HUES64 (cell line): Measurements from ENCODE around the gene BRMS1.
A peak's percentile ranks its signal among the peaks of the same experiment; 100 is the strongest.
"Not testable (repeated sequence)": the region's sequence is repeated elsewhere in the genome, so short reads cannot be mapped to it uniquely, and the experiment has no call there.

Experiments used
- H3K27ac ChIP-seq: 2 replicates; pipeline ENCODE4 v1.7.0; 2013; ENCODE audit warnings: low read depth, low read length, inconsistent platforms
- H3K27me3 ChIP-seq: 2 replicates; pipeline ENCODE4 v1.6.1; 2013; ENCODE audit warnings: mild to moderate bottlenecking, low read length; ENCODE audit not compliant: insufficient read depth
- H3K36me3 ChIP-seq: 2 replicates; pipeline ENCODE4 v1.6.1; 2013; ENCODE audit warnings: mild to moderate bottlenecking, low read length; ENCODE audit not compliant: insufficient read depth
- H3K4me1 ChIP-seq: 2 replicates; pipeline ENCODE4 v1.6.1; 2013; ENCODE audit warnings: mild to moderate bottlenecking, low read length, moderate library complexity; ENCODE audit not compliant: insufficient read depth
- H3K4me3 ChIP-seq: 2 replicates; pipeline ENCODE4 v1.5.1; 2013; ENCODE audit warnings: mild to moderate bottlenecking, low read length, moderate library complexity
- H3K9ac ChIP-seq: 2 replicates; pipeline ENCODE4 v1.6.1; 2013; ENCODE audit warnings: mild to moderate bottlenecking, low read depth, low read length
- H3K9me3 ChIP-seq: 2 replicates; pipeline ENCODE4 v1.6.1; 2013; ENCODE audit warnings: low read depth, low read length; ENCODE audit not compliant: insufficient read depth
- WGBS: fragments of 150-250, 120-280 bp; methylation state at CpG from one replicate; pipeline ENCODE4 v1.1.7; 2013; ENCODE audit warnings: missing lambda C conversion rate; 5-methylcytosine and 5-hydroxymethylcytosine counted together

Gene BRMS1

GRCh38 chr11:66326261-66327111 lies 18.4 kb downstream of the BRMS1 start:
- Histone ChIP-seq H3K4me1 (peaks cover 13% of the 10 kb centered on the region), H3K9ac (no peak overlapping the region)
- 67% methylated on average over 20 of the region's 21 CpGs for WGBS

GRCh38 chr11:66325263-66325671 lies 19.6 kb downstream of the BRMS1 start:
- H3K9ac ChIP-seq, result no peak overlapping the region
- H3K36me3 ChIP-seq, result no peaks in the 10 kb centered on the region
- no peak overlapping the region for H3K4me3 ChIP-seq
- 88% methylated on average over 8 of the region's 8 CpGs for WGBS
- H3K4me1 ChIP-seq, result peaks cover 13% of the 10 kb centered on the region
- no peaks in the 10 kb centered on the region for H3K27me3 ChIP-seq
- no peak overlapping the region for H3K27ac ChIP-seq
- H3K9me3 ChIP-seq, result no peaks in the 10 kb centered on the region

More at GRCh38 chr11:66326261-66327111, 18.4 kb downstream of the BRMS1 start:
- no peak overlapping the region for H3K27ac ChIP-seq
- no peaks in the 10 kb centered on the region for H3K27me3 ChIP-seq
- no peaks in the 10 kb centered on the region for H3K9me3 ChIP-seq
- H3K36me3 ChIP-seq, result no peaks in the 10 kb centered on the region
- no peak overlapping the region for H3K4me3 ChIP-seq

- Histone ChIP-seq H3K4me3 (no peak overlapping the region), H3K36me3 (no peaks in the 10 kb centered on the region), H3K9me3 (no peaks in the 10 kb centered on the region), H3K9ac (no peak overlapping the region), H3K27me3 (no peaks in the 10 kb centered on the region), H3K27ac (0 out of 2 replicates have a peak overlapping the region, but pooled peaks have one; percentile 18), H3K4me1 (peaks cover 13% of the 10 kb centered on the region)
- 68% methylated on average over 8 of the region's 10 CpGs for WGBS
Observed at GRCh38 chr11:66324664-66325063, 20.2 kb downstream of the BRMS1 start.

GRCh38 chr11:66323684-66324083 lies 21.2 kb downstream of the BRMS1 start:
- H3K4me3 ChIP-seq, result no peak overlapping the region
- no peaks in the 10 kb centered on the region for H3K27me3 ChIP-seq
- WGBS, result 93% methylated on average over 1 of the region's 1 CpG
- H3K9me3 ChIP-seq, result no peaks in the 10 kb centered on the region
- H3K27ac ChIP-seq, result no peak overlapping the region
- H3K4me1 ChIP-seq, result peaks cover 13% of the 10 kb centered on the region
- no peaks in the 10 kb centered on the region for H3K36me3 ChIP-seq
- H3K9ac ChIP-seq, result no peak overlapping the region

- H3K27me3 ChIP-seq, result no peaks in the 10 kb centered on the region
- 93% methylated on average over 11 of the region's 11 CpGs for WGBS
- H3K9ac ChIP-seq, result no peak overlapping the region
- no peak overlapping the region for H3K4me3 ChIP-seq
- peaks cover 17% of the 10 kb centered on the region for H3K4me1 ChIP-seq
- no peaks in the 10 kb centered on the region for H3K9me3 ChIP-seq
- no peaks in the 10 kb centered on the region for H3K36me3 ChIP-seq
- no peak overlapping the region for H3K27ac ChIP-seq
Observed at GRCh38 chr11:66322732-66323427, 22.0 kb downstream of the BRMS1 start.

- 93% methylated on average over 4 of the region's 4 CpGs for WGBS
Observed at GRCh38 chr11:66321606-66322005, 23.3 kb downstream of the BRMS1 start.

GRCh38 chr11:66320748-66321147 lies 24.2 kb downstream of the BRMS1 start:
- H3K27me3 ChIP-seq, H3K9ac ChIP-seq, H3K9me3 ChIP-seq, H3K4me3 ChIP-seq, H3K36me3 ChIP-seq, H3K27ac ChIP-seq: not testable (repeated sequence)
- 98% methylated on average over 4 of the region's 6 CpGs for WGBS
- peaks cover 21% of the 10 kb centered on the region for H3K4me1 ChIP-seq

More at GRCh38 chr11:66321606-66322005, 23.3 kb downstream of the BRMS1 start:
- Histone ChIP-seq H3K27ac (no peak overlapping the region), H3K4me3 (no peak overlapping the region), H3K4me1 (peaks cover 23% of the 10 kb centered on the region), H3K36me3 (no peaks in the 10 kb centered on the region), H3K27me3 (no peaks in the 10 kb centered on the region), H3K9ac (no peak overlapping the region), H3K9me3 (no peaks in the 10 kb centered on the region)

- not testable (repeated sequence) for H3K9me3 ChIP-seq, H3K9ac ChIP-seq, H3K27me3 ChIP-seq, H3K4me3 ChIP-seq, H3K27ac ChIP-seq, H3K36me3 ChIP-seq
- peaks cover 21% of the 10 kb centered on the region for H3K4me1 ChIP-seq
- 95% methylated on average over 1 of the region's 2 CpGs for WGBS
Observed at GRCh38 chr11:66320289-66320688, 24.6 kb downstream of the BRMS1 start.

GRCh38 chr11:66318600-66318970 lies 26.3 kb downstream of the BRMS1 start:
- Histone ChIP-seq H3K27ac (peak overlapping the region; percentile 73; the same call in 1 of the 2 replicates), H3K4me3 (no peak overlapping the region), H3K27me3 (no peaks in the 10 kb centered on the region), H3K9me3 (no peaks in the 10 kb centered on the region), H3K36me3 (no peaks in the 10 kb centered on the region), H3K9ac (peak overlapping the region; percentile 5; the same call in 1 of the 2 replicates), H3K4me1 (peaks cover 20% of the 10 kb centered on the region)
- WGBS, result 84% methylated on average over 3 of the region's 3 CpGs

- Histone ChIP-seq H3K9ac (peak overlapping the region; percentile 54; the same call in 1 of the 2 replicates), H3K4me1 (peaks cover 21% of the 10 kb centered on the region), H3K4me3 (0 out of 2 replicates have a peak overlapping the region, but pooled peaks have one; percentile 14), H3K27ac (peak overlapping the region; percentile 73; the same call in 1 of the 2 replicates), H3K36me3 (no peaks in the 10 kb centered on the region), H3K27me3 (no peaks in the 10 kb centered on the region), H3K9me3 (no peaks in the 10 kb centered on the region)
- 53% methylated on average over 14 of the region's 16 CpGs for WGBS
Observed at GRCh38 chr11:66317723-66318599, 26.9 kb downstream of the BRMS1 start.
